Measurements from ENCODE around the gene SPATA7. TPM values are rescaled to one million over a fixed set of nuclear protein-coding genes. Genes with fewer than 3 reads are reported as not detected.
"Not testable (repeated sequence)": the region's sequence is repeated elsewhere in the genome, so short reads cannot be mapped to it uniquely, and the experiment has no call there.

Gene SPATA7
- total RNA-seq, 1 donor from 2014 or later: 7.6 TPM

GRCh38 chr14:88363644-88364043 lies 21.8 kb upstream of the SPATA7 start:
- TF ChIP-seq CTCF (IDR thresholded peaks at IDR 0.05): no peak
- no peaks in the 10 kb centered on the region for H3K36me3 Mint-ChIP-seq (ENCODE audit: low read depth)
- H3K27ac Mint-ChIP-seq (ENCODE audit: unreplicated experiment): no peak overlapping the region
- no peaks in the 10 kb centered on the region for H3K4me1 Mint-ChIP-seq (ENCODE audit: low read depth)
- H3K27me3 Mint-ChIP-seq (ENCODE audit: low read depth): peaks cover 23% of the 10 kb centered on the region
- H3K9me3 Mint-ChIP-seq (ENCODE audit: low read depth): no peaks in the 10 kb centered on the region
- no peak overlapping the region for H3K4me3 Mint-ChIP-seq (ENCODE audit: unreplicated experiment)
- no peak for DNase-seq (ENCODE audit: low spot score)

GRCh38 chr14:88364710-88365413 lies 20.6 kb upstream of the SPATA7 start:
- TF ChIP-seq CTCF (IDR thresholded peaks at IDR 0.05): no peak
- peaks cover 2% of the 10 kb centered on the region for H3K9me3 Mint-ChIP-seq (ENCODE audit: low read depth)
- H3K36me3 Mint-ChIP-seq (ENCODE audit: low read depth): no peaks in the 10 kb centered on the region
- H3K4me3 Mint-ChIP-seq (ENCODE audit: unreplicated experiment): no peak overlapping the region
- H3K27me3 Mint-ChIP-seq (ENCODE audit: low read depth): peaks cover 29% of the 10 kb centered on the region
- no peak overlapping the region for H3K27ac Mint-ChIP-seq (ENCODE audit: unreplicated experiment)
- DNase-seq (ENCODE audit: low spot score): no peak
- no peaks in the 10 kb centered on the region for H3K4me1 Mint-ChIP-seq (ENCODE audit: low read depth)

- DNase-seq (ENCODE audit: low spot score): no peak
- Mint-ChIP-seq H3K4me3 (ENCODE audit: unreplicated experiment) (no peak overlapping the region), H3K4me1 (ENCODE audit: low read depth) (no peaks in the 10 kb centered on the region), H3K27me3 (ENCODE audit: low read depth) (peaks cover 46% of the 10 kb centered on the region), H3K36me3 (ENCODE audit: low read depth) (no peaks in the 10 kb centered on the region), H3K27ac (ENCODE audit: unreplicated experiment) (no peak overlapping the region), H3K9me3 (ENCODE audit: low read depth) (peaks cover 2% of the 10 kb centered on the region)
- no peak for TF ChIP-seq CTCF (IDR thresholded peaks at IDR 0.05)
Observed at GRCh38 chr14:88369496-88369895, 16.0 kb upstream of the SPATA7 start.

GRCh38 chr14:88379706-88380343 lies 5.6 kb upstream of the SPATA7 start:
- Mint-ChIP-seq H3K36me3 (ENCODE audit: low read depth) (no peaks in the 10 kb centered on the region), H3K27me3 (ENCODE audit: low read depth) (peaks cover 29% of the 10 kb centered on the region), H3K4me1 (ENCODE audit: low read depth) (peaks cover 4% of the 10 kb centered on the region)

GRCh38 chr14:88380405-88380804 lies 5.1 kb upstream of the SPATA7 start:
- H3K27me3 Mint-ChIP-seq (ENCODE audit: low read depth): peaks cover 29% of the 10 kb centered on the region
- H3K4me3 Mint-ChIP-seq (ENCODE audit: unreplicated experiment): no peak overlapping the region
- H3K36me3 Mint-ChIP-seq (ENCODE audit: low read depth): no peaks in the 10 kb centered on the region
- peaks cover 4% of the 10 kb centered on the region for H3K9me3 Mint-ChIP-seq (ENCODE audit: low read depth)
- peaks cover 6% of the 10 kb centered on the region for H3K4me1 Mint-ChIP-seq (ENCODE audit: low read depth)
- H3K27ac Mint-ChIP-seq (ENCODE audit: unreplicated experiment): no peak overlapping the region
- no peak for DNase-seq (ENCODE audit: low spot score)
- peak; percentile 73 for TF ChIP-seq CTCF (IDR thresholded peaks at IDR 0.05)

More at GRCh38 chr14:88379706-88380343, 5.6 kb upstream of the SPATA7 start:
- Mint-ChIP-seq H3K4me3 (ENCODE audit: unreplicated experiment) (no peak overlapping the region), H3K9me3 (ENCODE audit: low read depth) (peaks cover 7% of the 10 kb centered on the region), H3K27ac (ENCODE audit: unreplicated experiment) (no peak overlapping the region)
- DNase-seq (ENCODE audit: low spot score): no peak
- TF ChIP-seq CTCF (IDR thresholded peaks at IDR 0.05): no peak

GRCh38 chr14:88381634-88382033 lies 3.8 kb upstream of the SPATA7 start:
- DNase-seq (ENCODE audit: low spot score); H3K9me3 Mint-ChIP-seq (ENCODE audit: low read depth); H3K36me3 Mint-ChIP-seq (ENCODE audit: low read depth); H3K27ac Mint-ChIP-seq (ENCODE audit: unreplicated experiment); H3K4me3 Mint-ChIP-seq (ENCODE audit: unreplicated experiment): not testable (repeated sequence)
- Mint-ChIP-seq H3K27me3 (ENCODE audit: low read depth) (peaks cover 29% of the 10 kb centered on the region), H3K4me1 (ENCODE audit: low read depth) (peaks cover 14% of the 10 kb centered on the region)

Data from chondrocyte (in vitro differentiated cells).